KOPT-K1 (cell line): ENCODE results near the gene UST.

Source experiments
- H3K27ac ChIP-seq: fragments of 200-600 bp; sonication (generic); 2 replicates; pipeline ENCODE4 v1.5.1; 2016; ENCODE audit warnings: antibody characterized with exemption, mild to moderate bottlenecking, low read depth, low read length; ENCODE audit not compliant: poor library complexity, severe bottlenecking
- H3K36me3 ChIP-seq: fragments of 200-600 bp; sonication (generic); 2 replicates; pipeline ENCODE4 v1.5.1; 2017; ENCODE audit warnings: antibody characterized with exemption, mild to moderate bottlenecking, low read length, moderate library complexity; ENCODE audit not compliant: insufficient read depth
- H3K9me3 ChIP-seq: fragments of 200-600 bp; sonication (generic); 2 replicates; pipeline ENCODE4 v1.5.1; 2017; ENCODE audit warnings: antibody characterized with exemption, low read length, mild to moderate bottlenecking; ENCODE audit not compliant: insufficient read depth, poor library complexity, severe bottlenecking

Gene UST

DNA sequence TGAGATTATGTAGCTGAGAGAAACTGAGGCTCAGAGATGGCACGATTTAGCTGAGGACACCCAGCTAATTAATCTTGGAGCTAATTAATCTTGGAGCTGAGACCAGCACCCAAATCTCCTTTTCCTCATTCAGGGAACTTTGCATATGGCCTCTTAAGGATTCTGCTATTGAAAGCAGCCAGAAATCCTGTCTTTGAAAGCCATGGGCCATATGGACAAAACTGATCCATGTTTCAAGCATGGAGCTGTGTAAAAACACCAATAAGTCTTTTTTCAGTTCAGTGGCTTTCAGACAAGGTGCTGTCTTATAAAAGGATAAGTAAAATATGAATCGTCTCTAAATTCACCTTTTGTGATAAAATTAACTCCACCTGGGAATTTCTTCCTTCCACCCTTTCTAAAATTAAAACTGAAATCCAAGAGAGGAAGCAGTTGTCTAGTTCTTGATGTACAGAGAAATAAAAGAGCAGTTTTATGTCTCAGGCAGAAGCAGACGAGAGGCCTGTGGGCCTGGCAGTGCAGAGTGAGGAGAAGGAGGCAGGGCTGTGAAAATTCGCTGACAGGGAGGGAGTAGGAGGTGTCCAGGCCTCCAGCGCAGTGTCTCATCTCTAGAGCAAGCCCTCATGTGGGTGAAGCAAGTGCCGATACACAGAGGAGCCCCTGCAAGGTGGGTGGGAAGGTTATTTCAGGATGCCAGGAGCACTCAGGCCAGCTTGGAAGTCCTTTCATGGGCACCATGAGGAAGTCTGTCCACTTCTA lies 266.9 kb downstream of the UST start:
- no peak overlapping the region for H3K27ac ChIP-seq
- H3K36me3 ChIP-seq: no peaks in the 10 kb centered on the region
- H3K9me3 ChIP-seq: no peaks in the 10 kb centered on the region

DNA sequence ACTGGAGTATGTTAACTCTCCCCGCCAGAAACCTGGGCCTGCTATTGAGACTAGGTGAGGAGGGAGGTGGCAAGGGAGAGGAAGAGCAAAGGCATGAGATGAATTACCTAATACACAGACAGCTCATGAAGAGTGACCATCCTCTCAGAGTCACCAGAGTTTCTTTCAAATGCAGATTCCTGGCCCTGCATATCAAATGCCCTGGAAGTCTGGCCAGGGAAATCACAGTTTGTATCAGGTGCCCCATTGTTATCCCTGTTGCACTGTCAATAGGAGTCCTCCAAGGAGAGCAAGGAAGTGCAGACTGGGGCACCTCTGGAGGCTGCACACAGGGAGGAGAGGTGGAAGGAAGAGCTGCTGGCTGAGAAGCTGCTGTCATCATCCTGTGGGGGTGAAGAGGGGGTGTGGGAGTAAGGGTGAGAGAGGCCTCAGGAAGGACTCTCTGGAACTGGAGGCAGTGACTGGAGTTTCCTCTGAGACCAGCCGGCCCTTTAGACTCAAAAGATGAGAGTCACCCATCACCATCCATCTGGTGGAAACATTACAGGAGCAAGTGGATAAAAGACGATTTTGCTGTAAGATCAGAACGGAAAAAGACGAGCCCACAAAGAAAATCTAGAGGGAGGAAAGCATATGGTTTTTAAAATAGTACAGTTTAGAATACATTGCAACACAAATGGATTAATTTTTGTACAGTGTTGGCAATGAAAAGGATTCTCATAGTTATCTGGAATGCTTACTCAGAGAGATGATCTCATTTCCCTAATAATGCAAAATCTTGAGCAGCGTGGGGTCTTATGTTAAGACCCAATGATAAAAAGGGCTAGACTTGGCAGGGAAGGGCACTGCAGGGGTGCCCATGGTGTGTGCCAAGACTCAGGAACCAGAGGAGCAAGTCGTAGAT lies 268.1 kb downstream of the UST start:
- Histone ChIP-seq H3K9me3 (no peaks in the 10 kb centered on the region), H3K36me3 (no peaks in the 10 kb centered on the region), H3K27ac (no peak overlapping the region)

DNA sequence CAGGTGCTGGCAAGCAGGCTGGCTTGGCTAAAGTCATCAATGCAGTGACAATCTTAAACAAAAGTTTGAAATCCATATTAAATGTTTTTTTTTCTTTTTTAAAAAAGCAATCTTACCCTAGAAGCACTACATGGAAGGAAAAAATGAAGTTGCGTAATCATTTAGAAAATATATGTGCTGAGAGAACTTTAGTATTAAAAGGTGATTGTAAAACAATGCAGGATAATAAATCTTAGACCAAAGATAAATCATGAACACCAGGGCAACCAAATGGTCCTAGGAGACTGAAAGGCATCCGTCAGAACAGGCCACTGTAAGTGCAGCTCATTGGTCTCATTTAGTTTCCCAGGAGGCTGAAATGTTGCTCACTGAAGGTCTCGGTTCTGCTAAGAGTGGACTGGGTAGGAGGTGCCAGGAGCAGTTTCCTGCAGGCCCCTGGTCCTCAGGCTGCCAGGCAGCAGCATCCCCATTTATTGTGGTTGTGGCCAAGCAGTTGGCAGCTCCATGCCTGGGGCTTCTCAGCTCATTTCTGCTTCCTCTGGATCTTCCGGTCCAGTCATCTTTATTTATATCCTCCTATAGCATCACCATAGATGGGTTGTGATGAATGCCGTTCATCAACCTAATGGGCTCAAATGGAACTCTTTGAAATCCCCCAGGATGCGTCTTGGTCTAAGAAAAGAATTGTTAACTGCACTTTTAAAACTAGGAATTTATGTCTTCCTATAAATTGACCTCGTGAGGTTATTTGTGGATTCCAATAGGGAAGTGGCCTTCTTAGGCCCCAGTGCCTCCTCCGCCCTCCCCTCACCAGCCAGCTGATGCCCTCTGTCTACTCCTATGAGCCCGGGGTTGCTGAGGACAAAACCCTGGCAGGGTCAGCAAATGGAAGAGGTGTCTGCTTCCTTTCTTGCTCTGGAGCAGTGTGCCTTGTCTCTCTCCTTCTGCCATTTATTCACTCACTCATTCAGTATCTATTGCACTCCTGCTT lies 269.0 kb downstream of the UST start:
- Histone ChIP-seq H3K36me3 (no peaks in the 10 kb centered on the region), H3K9me3 (no peaks in the 10 kb centered on the region), H3K27ac (no peak overlapping the region)

DNA sequence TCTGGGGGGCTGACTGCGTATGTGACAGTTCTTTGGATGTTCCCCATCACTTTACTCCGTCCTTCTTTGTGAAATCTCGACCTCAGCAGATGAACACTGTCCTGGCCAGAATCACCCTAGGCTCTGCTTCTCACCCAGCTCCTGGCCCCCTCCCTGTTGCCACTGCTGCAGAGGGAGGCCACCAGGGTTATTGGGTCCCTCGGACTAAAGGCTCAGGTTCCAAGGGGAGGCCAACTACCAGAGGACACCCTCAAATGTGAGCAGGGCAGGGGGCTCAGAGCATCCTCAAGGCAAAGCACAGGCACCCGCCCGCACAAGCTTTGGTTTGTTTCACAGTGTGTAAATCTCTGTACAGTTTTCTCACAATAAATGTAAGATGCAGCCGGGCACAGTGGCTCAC lies 269.9 kb downstream of the UST start:
- Histone ChIP-seq H3K9me3 (no peaks in the 10 kb centered on the region), H3K36me3 (no peaks in the 10 kb centered on the region), H3K27ac (no peak overlapping the region)

DNA sequence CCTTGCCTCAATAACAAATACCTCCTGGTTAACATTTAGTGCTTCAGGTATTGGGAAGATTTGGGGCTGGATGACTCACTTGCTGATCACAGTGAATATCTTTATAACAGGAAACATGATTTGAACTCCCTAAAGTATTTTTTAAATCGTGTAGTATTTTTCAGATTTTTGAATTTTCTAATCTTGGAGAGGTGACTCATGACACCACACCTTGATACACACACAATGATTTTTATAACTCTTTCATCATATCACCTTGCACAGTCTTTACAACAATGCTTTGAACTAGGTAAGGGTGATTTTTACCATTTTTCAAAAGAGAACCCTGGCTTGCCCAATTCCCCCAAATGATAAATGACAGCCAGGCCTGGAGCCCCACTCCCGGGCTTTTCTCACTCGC lies 273.5 kb downstream of the UST start:
- Histone ChIP-seq H3K9me3 (no peaks in the 10 kb centered on the region), H3K36me3 (no peaks in the 10 kb centered on the region), H3K27ac (no peak overlapping the region)

DNA sequence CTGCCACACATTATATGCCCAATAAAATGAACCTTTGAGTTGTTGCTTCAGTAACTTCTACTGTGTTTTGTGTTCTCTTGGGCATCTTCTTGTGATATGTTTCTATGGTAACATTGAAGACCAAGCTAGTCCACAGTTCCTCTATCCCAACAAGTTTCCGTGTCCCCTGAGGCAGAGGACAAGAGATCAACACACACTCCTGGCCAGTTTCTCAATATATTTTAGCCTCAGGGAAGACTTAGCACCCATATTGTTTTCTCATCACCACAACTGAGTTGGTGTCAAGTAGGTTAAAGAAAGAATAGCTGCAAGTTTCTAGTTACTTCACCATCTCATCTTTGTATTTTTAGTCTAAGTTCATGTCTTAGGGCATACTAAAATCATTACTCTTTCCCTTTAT lies 277.5 kb downstream of the UST start:
- Histone ChIP-seq H3K9me3 (peaks cover 7% of the 10 kb centered on the region), H3K36me3 (no peaks in the 10 kb centered on the region), H3K27ac (no peak overlapping the region)

DNA sequence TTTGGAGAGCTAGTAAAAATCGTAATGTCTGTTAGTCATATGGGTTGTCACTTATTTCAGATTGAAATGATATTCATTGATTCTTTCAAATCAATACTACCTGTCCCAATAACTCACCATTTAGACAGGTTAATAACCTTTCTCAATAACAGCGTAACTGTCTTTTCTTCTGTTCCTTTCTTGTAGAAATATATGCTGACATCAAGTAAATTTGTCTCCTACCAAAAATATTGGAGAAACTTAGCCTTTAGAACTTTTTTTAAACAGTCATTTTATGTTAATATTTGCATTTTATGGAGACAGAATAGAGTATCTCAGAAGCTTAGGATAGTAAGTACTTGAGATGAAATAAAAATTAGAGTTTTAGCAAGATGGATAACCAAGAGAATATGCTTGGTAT lies 278.2 kb downstream of the UST start:
- H3K36me3 ChIP-seq: no peaks in the 10 kb centered on the region
- peaks cover 7% of the 10 kb centered on the region for H3K9me3 ChIP-seq
- H3K27ac ChIP-seq: no peak overlapping the region

DNA sequence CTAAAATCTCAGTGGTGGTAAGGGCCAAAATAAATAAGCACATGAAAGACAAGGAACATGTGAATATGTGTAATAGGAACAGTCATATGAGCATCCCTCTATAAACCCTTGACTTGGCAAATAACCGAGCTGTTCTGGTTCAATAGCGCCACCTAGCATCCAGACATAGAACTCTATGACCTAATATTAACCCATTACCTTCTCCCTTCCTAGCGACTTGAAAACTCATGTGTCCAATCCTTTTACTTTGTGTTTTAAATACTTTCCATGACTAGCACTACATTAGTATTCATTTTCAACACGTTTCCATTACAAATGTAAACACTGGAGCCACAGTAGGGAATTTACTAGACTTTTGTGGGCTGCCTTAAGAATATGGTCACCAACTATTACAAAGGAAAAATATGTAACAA lies 279.7 kb downstream of the UST start:
- H3K9me3 ChIP-seq: peaks cover 7% of the 10 kb centered on the region
- H3K36me3 ChIP-seq: no peaks in the 10 kb centered on the region
- H3K27ac ChIP-seq: no peak overlapping the region

DNA sequence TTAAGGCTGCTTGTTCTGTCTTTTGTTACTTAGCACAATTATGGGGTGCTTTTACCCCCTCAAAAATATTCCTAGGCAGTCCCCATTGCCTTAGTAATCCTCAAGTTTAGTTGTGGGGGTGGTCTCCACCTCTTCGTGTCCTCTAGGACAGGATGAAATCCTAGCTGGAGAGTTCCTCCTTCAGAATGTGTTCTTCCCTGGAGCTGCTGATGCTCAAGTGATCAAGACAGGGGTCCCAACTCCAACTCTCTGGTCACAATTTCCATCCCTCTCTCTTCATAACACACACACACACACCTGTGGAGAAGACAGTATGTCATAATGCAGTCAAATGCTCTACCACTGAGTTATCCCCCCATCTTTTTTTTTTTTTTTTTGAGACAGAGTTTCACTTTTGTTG lies 280.7 kb downstream of the UST start:
- Histone ChIP-seq H3K27ac (no peak overlapping the region), H3K36me3 (no peaks in the 10 kb centered on the region), H3K9me3 (peaks cover 7% of the 10 kb centered on the region)

DNA sequence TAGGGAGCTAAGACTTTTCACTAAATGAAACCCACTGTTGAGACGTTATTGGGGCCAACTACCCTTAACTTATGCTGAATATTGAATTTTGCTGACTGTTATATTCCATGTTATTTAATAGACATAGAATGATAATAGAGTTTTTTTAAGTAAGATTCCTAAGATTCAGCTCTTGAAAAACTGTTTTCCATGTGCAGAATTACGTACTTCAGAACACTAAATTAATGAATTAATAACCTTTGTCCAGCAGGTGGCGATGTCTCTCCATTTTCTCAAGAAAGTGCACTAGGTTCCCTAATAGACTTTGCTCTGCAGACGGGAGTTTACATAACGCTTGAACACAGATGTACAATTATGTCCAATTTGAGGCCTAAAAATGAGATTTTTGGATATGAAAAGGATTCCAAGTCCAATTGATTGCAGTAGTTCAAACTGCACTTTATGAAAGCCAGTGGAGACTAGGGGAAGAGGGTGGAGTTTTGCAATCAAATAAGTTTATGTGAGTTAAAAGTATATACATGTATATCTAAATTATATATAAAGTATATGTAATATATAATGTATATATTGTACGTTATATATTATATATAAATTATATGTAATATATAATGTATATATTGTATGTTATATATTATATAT lies 282.1 kb downstream of the UST start:
- no peak overlapping the region for H3K27ac ChIP-seq
- H3K36me3 ChIP-seq: no peaks in the 10 kb centered on the region
- H3K9me3 ChIP-seq: peaks cover 7% of the 10 kb centered on the region

DNA sequence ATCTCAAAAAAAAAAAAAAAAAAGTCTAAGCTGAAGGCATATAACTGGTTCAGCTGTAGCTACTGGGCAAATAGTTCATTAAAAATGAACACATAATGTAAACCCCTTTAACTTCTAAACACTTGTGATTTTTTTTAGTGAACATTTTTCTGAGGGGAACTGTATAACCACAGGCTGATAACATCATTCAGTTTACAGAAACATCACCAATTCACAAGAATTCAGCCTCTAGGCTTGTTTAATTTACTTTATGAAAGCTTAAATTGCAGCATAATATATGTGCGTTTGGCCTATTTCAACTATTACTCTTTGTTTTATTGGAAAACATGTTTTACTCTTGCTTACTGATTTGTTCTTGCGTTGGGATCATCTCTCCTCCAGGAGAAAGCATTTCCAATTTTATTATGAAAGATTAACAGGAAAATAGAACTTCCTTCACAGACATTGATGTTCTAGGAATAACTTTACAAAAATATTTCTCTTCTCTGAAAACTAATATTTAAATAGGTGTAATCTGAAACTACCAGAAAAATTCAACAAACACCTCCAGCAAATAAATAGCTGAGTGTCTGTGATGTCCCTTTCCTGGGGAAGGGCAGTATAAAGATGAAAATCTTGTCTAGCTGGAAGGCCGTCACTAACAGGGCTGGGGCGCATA lies 284.5 kb downstream of the UST start:
- Histone ChIP-seq H3K27ac (peak overlapping the region; percentile 26), H3K9me3 (peaks cover 5% of the 10 kb centered on the region), H3K36me3 (no peaks in the 10 kb centered on the region)

DNA sequence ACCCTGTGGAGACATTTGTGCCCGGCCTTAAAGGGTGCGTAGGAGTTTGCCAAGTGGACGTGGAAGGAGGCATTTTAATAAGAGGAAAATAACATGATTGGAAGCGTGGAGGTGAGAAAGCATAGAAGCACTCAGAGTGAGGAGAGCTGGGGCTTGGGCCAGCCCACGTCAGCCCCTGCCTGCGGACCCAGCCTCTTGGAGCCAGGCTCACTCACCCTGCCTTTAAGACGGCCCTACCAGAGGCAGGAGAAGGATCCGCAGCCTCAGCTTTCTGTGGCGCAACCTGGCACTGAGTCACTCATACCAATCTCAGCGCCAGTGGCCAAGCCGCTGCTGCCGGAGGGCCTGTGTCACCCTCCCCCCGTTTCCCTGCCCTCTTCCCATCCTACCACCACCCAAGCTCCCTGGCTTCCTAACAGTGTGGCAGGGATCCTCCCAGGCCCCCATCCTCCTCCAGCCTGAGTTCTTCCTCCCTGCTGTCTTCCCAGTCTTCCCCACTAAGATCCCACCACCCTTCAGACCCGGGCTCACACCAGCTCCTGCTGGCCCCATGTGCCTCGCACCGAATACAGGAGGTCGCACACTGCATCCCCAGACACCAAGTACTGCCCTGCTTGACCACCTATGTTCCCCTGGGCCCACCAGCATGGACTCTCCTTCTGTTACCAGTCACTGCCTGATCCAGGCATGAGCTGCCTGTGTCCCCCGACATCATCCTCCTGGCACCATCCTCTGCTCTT lies 285.2 kb downstream of the UST start:
- Histone ChIP-seq H3K9me3 (no peaks in the 10 kb centered on the region), H3K27ac (peak overlapping the region; percentile 26), H3K36me3 (no peaks in the 10 kb centered on the region)

DNA sequence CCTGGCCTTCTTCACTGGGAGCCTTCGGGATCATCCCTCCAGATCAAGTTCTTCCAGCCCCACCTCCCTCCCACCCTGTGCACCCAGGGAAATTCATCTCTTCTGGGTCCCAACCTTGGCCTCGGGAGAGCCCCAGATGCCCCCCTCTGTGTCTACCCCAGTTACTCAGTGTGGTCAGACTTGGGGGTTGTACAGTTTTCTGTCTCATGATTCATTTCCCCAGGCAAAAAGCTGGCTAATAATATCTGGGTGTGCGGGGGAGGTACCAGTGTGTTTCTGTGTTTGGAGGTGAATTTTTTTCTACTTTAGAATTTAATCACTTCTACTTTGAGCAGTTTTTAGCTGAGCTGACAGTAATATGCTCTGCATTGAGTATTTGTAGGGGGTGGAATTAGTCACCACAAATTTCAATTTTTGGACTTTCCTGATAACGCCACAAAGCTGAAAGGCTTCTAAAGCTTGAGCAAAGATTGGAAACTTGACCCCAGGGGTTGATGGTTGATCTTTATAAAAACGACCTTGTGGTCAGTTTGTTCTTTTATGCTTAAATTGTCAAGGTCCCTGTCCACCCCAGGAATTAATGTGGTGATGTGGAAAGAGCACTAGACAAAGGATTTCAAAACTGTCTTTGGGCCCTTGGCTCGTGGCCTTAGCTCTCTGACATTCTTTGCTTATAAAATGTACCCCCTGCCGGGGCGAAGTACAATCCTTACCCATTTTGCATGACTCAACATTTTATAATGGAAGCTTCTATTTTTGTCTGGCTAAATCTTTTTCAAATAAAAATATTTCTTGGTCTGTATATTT lies 286.0 kb downstream of the UST start:
- peak overlapping the region; percentile 26 for H3K27ac ChIP-seq
- H3K36me3 ChIP-seq: no peaks in the 10 kb centered on the region
- no peaks in the 10 kb centered on the region for H3K9me3 ChIP-seq
